ENCODE results near the gene SCN1A. TPM values are rescaled to one million over a fixed set of nuclear protein-coding genes. Genes with fewer than 3 reads are reported as not detected.

Gene SCN1A
- total and polyA plus RNA-seq, 10 of the 15 experiments (the other 5 are each of a cell fraction or from before 2014, with no cell fraction given) = not detected

DNA sequence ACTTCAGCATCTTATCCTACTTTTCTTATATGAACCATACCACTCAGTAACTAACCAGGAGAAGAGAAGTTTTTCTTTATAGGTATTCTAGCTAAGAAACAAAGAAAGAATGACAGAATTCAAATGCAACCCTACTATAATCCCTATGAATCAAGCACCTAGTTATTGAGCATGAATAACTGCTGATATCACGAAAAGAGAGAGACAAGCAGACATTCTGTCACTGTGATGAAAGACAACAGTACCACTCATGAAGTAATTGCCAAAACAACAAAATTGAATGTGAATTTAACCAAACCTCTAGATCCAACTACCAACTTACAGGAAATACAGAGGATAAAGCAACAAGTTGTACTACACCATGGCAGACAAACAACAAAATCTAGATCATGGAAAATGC lies 189.6 kb downstream of the SCN1A start:
- BruUV-seq (replicated peaks) = no TSS peak
- Histone ChIP-seq H2AFZ (ENCODE audit: control insufficient read depth, low read depth, low read length) (no peak overlapping the region), H3K36me3 (ENCODE audit: control insufficient read depth in 2 of 2, insufficient read depth in 2 of 2, low read length in 1 of 2) (peaks cover 0 to 8% of the 10 kb centered on the region in 2 experiments), H3K27me3 (replicated peaks in 1 of 2; ENCODE audit: control insufficient read depth in 2 of 2, insufficient read depth in 2 of 2, low read length in 1 of 2) (no peaks in the 10 kb centered on the region), H3K9ac (ENCODE audit: control insufficient read depth, insufficient read depth, low read length) (no peak overlapping the region), H3K27ac (ENCODE audit: control insufficient read depth, insufficient read depth) (no peak overlapping the region), H4K20me1 (ENCODE audit: control insufficient read depth, insufficient read depth) (no peaks in the 10 kb centered on the region), H3K9me3 (replicated peaks; ENCODE audit: control insufficient read depth, insufficient read depth, low read length) (no peaks in the 10 kb centered on the region), H3K4me1 (ENCODE audit: control insufficient read depth, insufficient read depth, low read length) (no peaks in the 10 kb centered on the region), H3K4me2 (ENCODE audit: control insufficient read depth, insufficient read depth) (no peak overlapping the region), H3K79me2 (ENCODE audit: control insufficient read depth, insufficient read depth, low read length) (no peaks in the 10 kb centered on the region), H3K4me3 (no peak overlapping the region)
- ChIA-PET CTCF (interaction anchor here (0.6 to 1.0 kb wide), 3 partner anchors 9 to 15 kb away, joined by 3 read pairs; no protein-coding TSS in a partner anchor), SMC1A (ENCODE audit: uncharacterized antibody, unreplicated experiment) (interaction anchor here (1.5 kb wide), 1 partner anchor 15 kb away, joined by 7 read pairs; the partner anchor contains the start of gene TTC21B), RAD21 (ENCODE audit: unreplicated experiment) (no interaction called here), POLR2A (no interaction called here)
- DNase-seq (ENCODE audit: low read depth, low spot score) (no peak), ATAC-seq (no peak), FAIRE-seq (no peak)
- in situ Hi-C loops (cut with MboI) (no loop called here), intact Hi-C loops (cut with micrococcal nuclease; ENCODE audit: unreplicated experiment) (no loop called here)
- 100% methylated on average over 1 of the region's 1 CpG for WGBS (ENCODE audit: insufficient coverage, insufficient replicate concordance, low lambda C conversion rate, missing lambda C conversion rate)
- no peak for TF ChIP-seq SUPT20H (IDR thresholded peaks at IDR 0.05; ENCODE audit: borderline replicate concordance, control insufficient read depth, low read depth, low read length)
- TF ChIP-seq, protein P1, sequence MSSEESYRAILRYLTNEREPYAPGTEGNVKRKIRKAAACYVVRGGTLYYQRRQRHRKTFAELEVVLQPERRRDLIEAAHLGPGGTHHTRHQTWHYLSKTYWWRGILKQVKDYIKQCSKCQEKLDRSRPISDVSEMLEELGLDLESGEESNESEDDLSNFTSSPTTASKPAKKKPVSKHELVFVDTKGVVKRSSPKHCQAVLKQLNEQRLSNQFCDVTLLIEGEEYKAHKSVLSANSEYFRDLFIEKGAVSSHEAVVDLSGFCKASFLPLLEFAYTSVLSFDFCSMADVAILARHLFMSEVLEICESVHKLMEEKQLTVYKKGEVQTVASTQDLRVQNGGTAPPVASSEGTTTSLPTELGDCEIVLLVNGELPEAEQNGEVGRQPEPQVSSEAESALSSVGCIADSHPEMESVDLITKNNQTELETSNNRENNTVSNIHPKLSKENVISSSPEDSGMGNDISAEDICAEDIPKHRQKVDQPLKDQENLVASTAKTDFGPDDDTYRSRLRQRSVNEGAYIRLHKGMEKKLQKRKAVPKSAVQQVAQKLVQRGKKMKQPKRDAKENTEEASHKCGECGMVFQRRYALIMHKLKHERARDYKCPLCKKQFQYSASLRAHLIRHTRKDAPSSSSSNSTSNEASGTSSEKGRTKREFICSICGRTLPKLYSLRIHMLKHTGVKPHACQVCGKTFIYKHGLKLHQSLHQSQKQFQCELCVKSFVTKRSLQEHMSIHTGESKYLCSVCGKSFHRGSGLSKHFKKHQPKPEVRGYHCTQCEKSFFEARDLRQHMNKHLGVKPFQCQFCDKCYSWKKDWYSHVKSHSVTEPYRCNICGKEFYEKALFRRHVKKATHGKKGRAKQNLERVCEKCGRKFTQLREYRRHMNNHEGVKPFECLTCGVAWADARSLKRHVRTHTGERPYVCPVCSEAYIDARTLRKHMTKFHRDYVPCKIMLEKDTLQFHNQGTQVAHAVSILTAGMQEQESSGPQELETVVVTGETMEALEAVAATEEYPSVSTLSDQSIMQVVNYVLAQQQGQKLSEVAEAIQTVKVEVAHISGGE (CRISPR knock-in tag; IDR thresholded peaks at IDR 0.05) = no peak
- no peak for TF ChIP-seq ASH2L (IDR thresholded peaks at IDR 0.05; ENCODE audit: borderline replicate concordance, low read depth)
- no peak for TF ChIP-seq RUNX3 (IDR thresholded peaks at IDR 0.05; ENCODE audit: low read length)
- no peak for TF ChIP-seq NFYB (IDR thresholded peaks at IDR 0.05; ENCODE audit: insufficient read depth, low read depth, low read length)
- TF ChIP-seq, protein P2, sequence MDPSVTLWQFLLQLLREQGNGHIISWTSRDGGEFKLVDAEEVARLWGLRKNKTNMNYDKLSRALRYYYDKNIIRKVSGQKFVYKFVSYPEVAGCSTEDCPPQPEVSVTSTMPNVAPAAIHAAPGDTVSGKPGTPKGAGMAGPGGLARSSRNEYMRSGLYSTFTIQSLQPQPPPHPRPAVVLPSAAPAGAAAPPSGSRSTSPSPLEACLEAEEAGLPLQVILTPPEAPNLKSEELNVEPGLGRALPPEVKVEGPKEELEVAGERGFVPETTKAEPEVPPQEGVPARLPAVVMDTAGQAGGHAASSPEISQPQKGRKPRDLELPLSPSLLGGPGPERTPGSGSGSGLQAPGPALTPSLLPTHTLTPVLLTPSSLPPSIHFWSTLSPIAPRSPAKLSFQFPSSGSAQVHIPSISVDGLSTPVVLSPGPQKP (IDR thresholded peaks at IDR 0.05; ENCODE audit: low read depth, low read length) = no peak
- TF ChIP-seq MTA2 (IDR thresholded peaks at IDR 0.05; ENCODE audit: low read depth) = no peak
- no peak for TF ChIP-seq RCOR1 (conservative IDR thresholded peaks at IDR 0.05; ENCODE audit: low read depth, low read length)
- no peak for TF ChIP-seq RELA (IDR thresholded peaks at IDR 0.05; ENCODE audit: borderline replicate concordance, partially characterized antibody)
- TF ChIP-seq, protein P3, sequence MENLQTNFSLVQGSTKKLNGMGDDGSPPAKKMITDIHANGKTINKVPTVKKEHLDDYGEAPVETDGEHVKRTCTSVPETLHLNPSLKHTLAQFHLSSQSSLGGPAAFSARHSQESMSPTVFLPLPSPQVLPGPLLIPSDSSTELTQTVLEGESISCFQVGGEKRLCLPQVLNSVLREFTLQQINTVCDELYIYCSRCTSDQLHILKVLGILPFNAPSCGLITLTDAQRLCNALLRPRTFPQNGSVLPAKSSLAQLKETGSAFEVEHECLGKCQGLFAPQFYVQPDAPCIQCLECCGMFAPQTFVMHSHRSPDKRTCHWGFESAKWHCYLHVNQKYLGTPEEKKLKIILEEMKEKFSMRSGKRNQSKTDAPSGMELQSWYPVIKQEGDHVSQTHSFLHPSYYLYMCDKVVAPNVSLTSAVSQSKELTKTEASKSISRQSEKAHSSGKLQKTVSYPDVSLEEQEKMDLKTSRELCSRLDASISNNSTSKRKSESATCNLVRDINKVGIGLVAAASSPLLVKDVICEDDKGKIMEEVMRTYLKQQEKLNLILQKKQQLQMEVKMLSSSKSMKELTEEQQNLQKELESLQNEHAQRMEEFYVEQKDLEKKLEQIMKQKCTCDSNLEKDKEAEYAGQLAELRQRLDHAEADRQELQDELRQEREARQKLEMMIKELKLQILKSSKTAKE (IDR thresholded peaks at IDR 0.05; ENCODE audit: low read depth, poor library complexity, severe bottlenecking) = no peak
- TF ChIP-seq, protein P4, sequence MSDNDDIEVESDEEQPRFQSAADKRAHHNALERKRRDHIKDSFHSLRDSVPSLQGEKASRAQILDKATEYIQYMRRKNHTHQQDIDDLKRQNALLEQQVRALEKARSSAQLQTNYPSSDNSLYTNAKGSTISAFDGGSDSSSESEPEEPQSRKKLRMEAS (IDR thresholded peaks at IDR 0.05; ENCODE audit: low read depth, low read length) = no peak
- no peak for TF ChIP-seq RAD51 (IDR thresholded peaks at IDR 0.05)
- TF ChIP-seq, protein P5, sequence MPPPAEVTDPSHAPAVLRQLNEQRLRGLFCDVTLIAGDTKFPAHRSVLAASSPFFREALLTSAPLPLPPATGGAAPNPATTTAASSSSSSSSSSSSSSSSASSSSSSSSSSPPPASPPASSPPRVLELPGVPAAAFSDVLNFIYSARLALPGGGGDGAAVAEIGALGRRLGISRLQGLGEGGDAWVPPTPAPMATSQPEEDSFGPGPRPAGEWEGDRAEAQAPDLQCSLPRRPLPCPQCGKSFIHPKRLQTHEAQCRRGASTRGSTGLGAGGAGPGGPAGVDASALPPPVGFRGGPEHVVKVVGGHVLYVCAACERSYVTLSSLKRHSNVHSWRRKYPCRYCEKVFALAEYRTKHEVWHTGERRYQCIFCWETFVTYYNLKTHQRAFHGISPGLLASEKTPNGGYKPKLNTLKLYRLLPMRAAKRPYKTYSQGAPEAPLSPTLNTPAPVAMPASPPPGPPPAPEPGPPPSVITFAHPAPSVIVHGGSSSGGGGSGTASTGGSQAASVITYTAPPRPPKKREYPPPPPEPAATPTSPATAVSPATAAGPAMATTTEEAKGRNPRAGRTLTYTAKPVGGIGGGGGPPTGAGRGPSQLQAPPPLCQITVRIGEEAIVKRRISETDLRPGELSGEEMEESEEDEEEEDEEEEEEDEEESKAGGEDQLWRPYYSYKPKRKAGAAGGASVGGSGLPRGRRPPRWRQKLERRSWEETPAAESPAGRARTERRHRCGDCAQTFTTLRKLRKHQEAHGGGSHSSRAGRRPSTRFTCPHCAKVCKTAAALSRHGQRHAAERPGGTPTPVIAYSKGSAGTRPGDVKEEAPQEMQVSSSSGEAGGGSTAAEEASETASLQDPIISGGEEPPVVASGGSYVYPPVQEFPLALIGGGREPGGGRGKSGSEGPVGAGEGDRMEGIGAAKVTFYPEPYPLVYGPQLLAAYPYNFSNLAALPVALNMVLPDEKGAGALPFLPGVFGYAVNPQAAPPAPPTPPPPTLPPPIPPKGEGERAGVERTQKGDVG (CRISPR knock-in tag; IDR thresholded peaks at IDR 0.05) = no peak
- no peak for TF ChIP-seq NR2C2 (IDR thresholded peaks at IDR 0.05; ENCODE audit: borderline replicate concordance, control insufficient read depth, insufficient read length, low read depth)

Measured in GM12878 (cell line).